K562 treated with DMSO at 1 percent for 4 hours (cell line): Measurements from ENCODE around the gene PATZ1. TPM values are rescaled to one million over a fixed set of nuclear protein-coding genes. Genes with fewer than 3 reads are reported as not detected.

Experiments used
- total RNA-seq: library from RNA; unstranded; fragments of 300-600 nt; gene quantifications from 2 replicates; pipeline ENCODE4 v1.2.3, GENCODE V29; 2022; ENCODE audit not compliant: insufficient read depth

The PATZ1 gene
- 3.9 and 4.0 TPM in 2 replicates for total RNA-seq

GRCh38 chr22:31346255-31346732 lies at the start of gene PATZ1:
Gene PATZ1 (minus strand): TSS chr22:31346346. CDS start chr22:31345602, 744 bp downstream.

GRCh38 chr22:31292236-31292989 lies 53.7 kb downstream of the PATZ1 start, which contains the start of gene PIK3IP1:
Gene PIK3IP1 (minus strand): TSS chr22:31292488. CDS start chr22:31292344, 144 bp downstream.

Other genes with a start within 250 kb of the PATZ1 start
- gene SELENOM, start 238.8 kb downstream of the PATZ1 start, total RNA-seq, result 65.5 and 78.0 TPM in 2 replicates
- gene INPP5J, start 223.4 kb downstream of the PATZ1 start, total RNA-seq, result 32.4 and 53.8 TPM in 2 replicates
- gene PLA2G3, start 205.8 kb downstream of the PATZ1 start, total RNA-seq, result 1.6 TPM in 1 of 2 replicates, not detected in the other
- 17.8 and 18.3 TPM in 2 replicates for gene RNF185, start 186.2 kb downstream of the PATZ1 start, total RNA-seq
- 7.5 and 7.7 TPM in 2 replicates for gene LIMK2, start 134.0 kb downstream of the PATZ1 start, total RNA-seq
- 1.3 and 2.2 TPM in 2 replicates for gene PIK3IP1, start 53.9 kb downstream of the PATZ1 start, total RNA-seq
- gene DRG1, start 53.3 kb upstream of the PATZ1 start, total RNA-seq, result 49.0 and 49.3 TPM in 2 replicates
- 10.0 and 10.6 TPM in 2 replicates for gene EIF4ENIF1, start 143.5 kb upstream of the PATZ1 start, total RNA-seq
- 10.4 and 13.0 TPM in 2 replicates for gene SFI1, start 150.2 kb upstream of the PATZ1 start, total RNA-seq